ENCODE measurements around the gene TMEM121.
A peak's percentile ranks its signal among the peaks of the same experiment; 100 is the strongest.

TMEM121 gene

GRCh38 chr14:105487449-105487985, 38.9 kb upstream of the TMEM121 start:
- no peak for DNase-seq

- no peak for DNase-seq
Observed at GRCh38 chr14:105487986-105488777, 38.2 kb upstream of the TMEM121 start.

GRCh38 chr14:105488781-105489541, 37.4 kb upstream of the TMEM121 start:
- DNase-seq = no peak

- DNase-seq = peak; percentile 59
Observed at GRCh38 chr14:105489542-105490266, 36.7 kb upstream of the TMEM121 start.

GRCh38 chr14:105490267-105490571, 36.2 kb upstream of the TMEM121 start:
- no peak for DNase-seq

GRCh38 chr14:105490572-105491365, 35.6 kb upstream of the TMEM121 start, which contains the start of gene TEDC1:
TSS of gene TEDC1 (plus strand) at chr14:105491246. CDS start at chr14:105491376, 130 bp downstream.
- DNase-seq = peak; percentile 99

- DNase-seq = no peak
Observed at GRCh38 chr14:105491366-105491973, 34.9 kb upstream of the TMEM121 start.

- no peak for DNase-seq
Observed at GRCh38 chr14:105492031-105492970, 34.1 kb upstream of the TMEM121 start.

- no peak for DNase-seq
Observed at GRCh38 chr14:105492971-105493871, 33.2 kb upstream of the TMEM121 start.

GRCh38 chr14:105493921-105494605, 32.3 kb upstream of the TMEM121 start:
- DNase-seq = no peak

GRCh38 chr14:105494606-105494929, 31.8 kb upstream of the TMEM121 start:
- no peak for DNase-seq

GRCh38 chr14:105495101-105495989, 31.0 kb upstream of the TMEM121 start:
- no peak for DNase-seq

- DNase-seq = no peak
Observed at GRCh38 chr14:105495990-105496830, 30.2 kb upstream of the TMEM121 start.

GRCh38 chr14:105496831-105497591, 29.4 kb upstream of the TMEM121 start:
- DNase-seq = no peak

GRCh38 chr14:105497671-105498429, 28.5 kb upstream of the TMEM121 start:
- DNase-seq = no peak
